HG03175 (cell line): Measurements from ENCODE around the gene CUEDC2.

Source experiments
- ATAC-seq: cut with Tn5 transposase; IDR thresholded peaks from one replicate; pipeline ENCODE4 v1.9.1; 2021; ENCODE audit warnings: mild to moderate bottlenecking, moderate library complexity; ENCODE audit not compliant: unreplicated experiment

The CUEDC2 gene

DNA sequence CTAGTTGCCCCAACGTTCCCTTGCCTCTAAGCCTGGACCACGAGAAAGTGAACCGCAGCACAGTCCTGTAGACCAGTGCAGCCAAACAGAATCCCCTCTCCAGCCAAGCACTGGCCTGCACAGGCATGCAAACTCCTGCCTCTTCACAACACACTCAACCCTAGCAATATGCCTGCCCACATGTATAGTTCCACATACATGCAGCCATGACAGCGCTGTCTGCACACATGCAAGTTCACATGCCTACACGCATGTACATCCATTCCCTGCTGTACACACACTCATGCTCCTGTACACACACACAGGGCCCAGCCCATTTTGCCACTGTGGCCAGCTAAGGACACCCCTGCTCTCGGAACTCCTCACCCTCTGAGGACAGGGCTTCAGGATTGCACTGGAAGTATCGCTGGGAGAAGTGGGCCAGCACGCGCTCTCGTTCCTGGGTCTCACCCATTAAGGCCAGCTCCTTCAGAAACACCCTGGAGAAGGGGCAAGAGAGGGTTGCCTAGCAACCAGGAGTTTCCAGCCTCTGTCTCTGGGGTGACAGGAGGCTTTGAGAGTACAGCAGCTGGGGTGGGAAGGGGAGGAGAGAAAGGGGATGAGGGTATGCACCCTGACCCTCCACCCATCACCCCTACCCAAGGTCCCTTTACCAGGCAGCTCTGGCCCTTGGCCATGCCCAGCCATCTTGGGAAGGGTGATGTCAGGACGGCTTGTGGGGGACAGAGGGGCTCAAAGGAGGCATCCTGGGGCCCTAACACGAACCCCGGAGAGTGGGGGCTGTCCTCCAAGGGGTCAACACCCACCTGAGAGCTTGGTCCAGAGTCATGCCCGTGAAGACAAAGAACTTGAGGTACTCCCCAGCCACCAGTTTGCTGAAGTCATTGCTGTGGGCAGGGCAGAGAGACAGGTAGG is 20.8 kb downstream of the CUEDC2 start:
- no peak for ATAC-seq

DNA sequence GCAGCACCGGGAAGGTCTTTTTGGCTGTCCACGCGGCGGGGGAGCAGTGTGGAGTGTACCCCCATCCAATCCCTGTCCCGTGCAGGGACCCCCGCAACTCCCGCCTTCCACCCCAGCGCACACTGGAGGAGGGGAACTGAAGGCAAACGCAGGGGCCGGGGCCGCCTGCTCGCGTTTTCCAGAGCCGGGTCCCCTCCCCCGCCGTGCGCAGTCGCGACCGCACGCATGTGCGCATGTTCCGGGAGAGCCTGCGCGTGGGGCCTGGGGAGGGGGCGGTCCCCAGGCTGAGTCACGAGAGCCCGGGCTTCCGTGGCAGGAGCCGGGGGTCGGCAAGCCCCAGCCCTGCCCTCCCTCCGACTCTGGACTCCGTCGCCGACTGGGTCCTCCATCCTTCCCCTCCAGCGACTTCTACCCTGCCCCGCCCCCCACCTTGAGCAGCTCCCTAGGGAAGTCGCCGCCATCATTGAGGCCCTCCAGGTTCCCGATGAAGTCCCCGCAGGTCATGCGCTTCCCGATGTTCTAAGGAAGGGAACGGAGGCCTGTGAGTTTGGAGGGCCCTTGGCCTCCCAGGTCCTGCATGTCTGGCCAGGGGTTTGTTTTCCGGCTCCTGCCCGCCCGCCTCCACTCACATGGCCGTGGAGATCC is 21.8 kb downstream of the CUEDC2 start:
- no peak for ATAC-seq

DNA sequence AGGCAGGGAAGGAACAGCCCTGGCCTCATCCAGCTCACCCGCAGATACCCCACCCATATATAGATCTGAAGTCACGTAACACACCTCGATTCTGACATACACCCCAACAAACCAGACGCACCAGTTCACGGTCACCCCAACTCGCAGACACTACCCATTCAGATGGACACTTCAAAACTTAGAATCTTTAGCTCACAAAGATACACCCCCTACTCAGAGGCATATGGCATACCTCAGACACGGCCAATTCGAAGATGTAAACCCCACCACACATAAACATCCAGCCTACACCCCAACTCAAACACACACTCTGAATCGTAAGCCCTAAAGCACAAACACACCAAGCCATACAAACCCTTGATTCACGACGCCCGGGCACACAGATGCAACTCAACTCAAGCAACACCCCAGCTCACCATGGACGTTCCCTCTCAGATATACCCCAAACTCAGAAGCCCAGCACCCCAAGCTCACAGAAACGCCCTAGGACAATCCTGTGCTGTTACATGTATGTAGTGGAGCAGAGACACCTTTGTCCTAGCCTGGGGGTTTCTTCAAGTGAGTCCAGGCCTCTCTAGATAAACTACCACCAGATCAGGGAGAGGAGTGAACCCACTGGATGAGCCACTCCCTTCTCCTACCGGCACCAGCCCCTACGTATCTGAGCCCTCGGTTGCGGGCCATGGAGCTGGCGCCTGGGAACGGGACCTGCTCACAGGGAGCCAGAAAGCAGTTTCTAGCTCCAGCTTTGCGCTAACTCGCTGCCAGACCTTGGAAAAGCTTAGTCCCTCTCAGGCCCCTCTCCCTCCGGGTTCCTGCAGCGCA is 22.6 kb downstream of the CUEDC2 start:
- no peak for ATAC-seq

DNA sequence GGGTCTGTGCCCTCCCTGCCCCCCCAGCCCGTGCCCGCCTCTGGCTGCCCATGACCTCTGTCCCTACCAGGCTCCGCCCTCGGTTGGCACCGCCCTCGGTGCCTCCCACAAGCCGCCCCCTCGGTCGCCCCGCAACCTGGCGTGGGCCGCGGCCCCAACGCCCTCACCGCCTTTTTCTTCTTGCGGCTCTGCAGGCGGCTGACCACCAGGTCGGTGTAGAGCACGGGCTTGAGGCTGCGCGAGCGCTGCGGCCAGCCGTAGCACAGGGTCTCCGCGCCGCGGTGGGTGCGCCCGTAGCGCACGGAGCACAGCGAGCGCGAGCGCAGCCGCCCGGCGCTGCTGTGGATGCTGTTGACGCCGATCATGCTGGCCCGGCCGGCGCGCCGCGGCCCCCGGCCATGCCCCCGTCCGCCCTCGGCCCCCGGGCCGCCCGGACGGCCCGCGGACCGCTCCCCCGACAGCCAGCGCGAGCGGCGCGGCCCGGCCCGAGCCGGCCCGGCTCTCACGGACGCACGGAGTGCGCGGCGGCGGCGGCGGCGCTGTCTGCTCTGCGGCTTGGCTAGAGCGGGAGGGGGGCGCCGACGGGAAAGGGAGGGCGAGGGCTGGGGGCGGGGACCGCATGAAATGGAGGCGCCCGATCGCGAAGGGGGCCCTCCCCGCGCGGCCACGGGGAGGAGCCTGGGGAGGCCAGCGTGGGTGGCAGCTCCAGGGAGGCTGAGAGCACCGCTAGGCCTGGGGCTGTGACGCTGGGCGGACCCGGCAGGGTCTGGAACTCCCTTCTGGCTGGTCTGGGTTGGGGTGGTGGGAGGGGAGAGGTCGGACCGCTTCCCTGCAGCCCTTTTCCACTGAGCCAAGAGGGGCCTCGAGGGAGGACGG is 23.4 kb downstream of the CUEDC2 start:
- no peak for ATAC-seq

DNA sequence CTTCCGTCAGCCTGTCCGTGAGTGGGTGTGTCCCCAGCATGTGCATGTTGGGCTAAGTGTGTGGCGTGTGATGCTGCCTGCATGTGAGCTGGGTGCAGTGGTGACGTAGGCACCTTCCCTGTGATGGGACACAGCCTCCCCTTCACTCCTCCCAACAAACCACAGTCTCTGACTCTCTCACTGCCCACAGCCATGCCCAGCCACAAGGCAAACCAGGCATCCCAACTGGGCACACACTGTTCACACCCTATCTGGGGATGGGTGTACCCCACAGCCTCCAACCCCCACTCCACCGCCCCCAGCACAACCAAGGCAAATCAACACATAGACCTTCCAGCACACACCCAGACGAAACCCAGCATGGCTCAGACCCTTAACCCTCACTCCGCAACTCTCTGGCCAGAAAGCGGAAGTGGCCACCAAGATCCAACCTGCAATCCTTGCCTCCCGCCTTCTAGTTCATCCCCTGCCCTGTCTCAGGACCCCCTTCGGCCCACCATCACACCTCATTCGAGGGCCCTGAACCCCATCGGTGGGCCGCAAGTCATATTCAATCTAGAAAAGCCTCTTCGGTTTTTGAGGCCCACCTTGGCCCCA is 24.1 kb downstream of the CUEDC2 start:
- no peak for ATAC-seq

DNA sequence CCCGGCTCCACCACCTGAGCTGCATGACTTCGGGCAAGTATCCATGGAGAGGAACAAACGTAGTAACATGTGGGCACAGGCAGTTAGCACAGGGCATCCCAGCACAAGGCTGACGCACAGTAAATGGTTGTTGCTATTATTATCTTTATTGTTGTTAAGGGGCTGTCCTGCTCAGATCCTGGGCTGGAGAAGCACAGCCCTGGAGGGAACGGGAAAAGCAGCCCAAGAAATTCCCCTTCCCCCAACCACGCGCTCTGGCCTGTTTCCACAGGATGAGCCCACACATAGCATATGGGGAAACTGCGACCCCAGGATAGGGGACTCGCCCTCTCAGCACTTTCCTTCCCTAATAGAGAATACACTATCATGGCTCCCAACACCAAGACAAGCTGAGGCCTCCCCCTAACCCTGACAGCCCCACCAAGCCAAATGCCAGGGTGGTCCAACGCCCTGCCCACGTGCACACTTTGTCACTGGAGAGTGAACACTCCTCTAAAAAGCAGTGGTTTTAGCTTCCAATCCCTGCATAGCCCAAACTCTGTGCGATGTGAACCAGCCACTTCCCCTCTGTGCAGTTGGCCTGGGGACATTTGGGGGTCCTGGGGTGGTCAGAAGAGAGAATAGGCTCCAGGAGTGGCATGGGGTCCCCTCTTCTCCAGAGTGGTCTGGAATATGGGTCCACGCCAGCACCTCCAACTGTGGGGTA is 24.8 kb downstream of the CUEDC2 start:
- ATAC-seq, result no peak

DNA sequence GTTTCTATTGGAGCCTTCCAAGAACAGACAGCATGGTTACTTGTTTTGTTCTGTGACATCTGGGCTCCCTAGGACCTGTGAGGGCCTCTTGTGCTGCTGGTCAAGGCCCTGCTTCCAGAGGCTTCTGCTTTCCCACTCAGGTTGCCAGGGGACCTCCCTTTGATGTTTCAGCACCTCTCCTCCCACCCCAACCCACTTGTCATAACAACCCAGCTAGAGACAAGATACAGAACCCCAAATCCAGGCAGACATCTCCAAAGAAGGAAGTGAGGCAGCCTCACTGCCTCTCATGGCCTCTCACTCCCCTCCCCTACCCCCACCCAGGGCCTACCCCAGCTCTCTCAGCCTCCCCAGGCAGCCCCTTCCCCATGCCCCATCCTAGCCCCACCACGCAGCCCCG is 25.6 kb downstream of the CUEDC2 start:
- no peak for ATAC-seq

DNA sequence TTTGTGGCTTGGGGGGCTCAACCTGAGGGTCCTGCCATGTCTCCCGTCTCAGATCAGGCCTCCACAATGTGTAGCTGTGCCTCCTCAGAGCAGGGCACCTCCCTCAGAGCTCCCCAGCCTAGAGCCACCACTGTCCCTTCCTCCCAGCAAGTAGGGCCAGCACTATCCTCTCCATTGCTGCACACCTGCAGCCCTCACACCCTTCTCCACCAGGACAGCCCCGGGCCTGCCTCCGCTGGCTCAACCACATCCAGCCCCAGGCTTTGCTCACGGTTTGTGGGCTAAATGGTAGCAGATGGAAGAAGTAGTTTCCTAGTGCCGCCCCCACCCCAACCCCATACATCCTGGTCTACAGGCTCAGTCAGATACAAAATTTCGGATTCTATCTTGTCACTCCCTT is 26.7 kb downstream of the CUEDC2 start:
- ATAC-seq, result no peak

DNA sequence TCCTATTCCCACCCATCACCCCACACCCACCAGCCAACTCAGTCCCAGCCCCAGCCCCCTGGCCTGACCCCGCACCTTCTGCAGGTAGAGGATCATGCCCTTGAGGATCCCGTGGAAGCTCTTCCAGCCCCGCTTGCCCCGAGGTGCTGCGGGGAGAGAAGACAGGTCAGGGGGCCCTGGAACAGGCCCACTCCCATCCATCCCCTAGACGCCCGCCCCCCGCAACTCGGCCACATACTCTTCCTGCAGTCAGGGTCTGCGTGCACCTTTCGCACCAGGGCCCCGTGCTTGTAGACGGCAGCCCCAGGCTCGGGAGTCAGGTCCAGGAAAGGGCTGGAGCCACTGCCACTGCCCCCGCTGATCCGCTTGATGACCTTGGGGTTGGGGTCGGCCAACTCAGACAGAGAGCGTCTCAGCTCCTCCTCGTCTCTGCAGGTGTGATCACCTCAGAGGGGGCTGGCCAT is 27.2 kb downstream of the CUEDC2 start:
- no peak for ATAC-seq

DNA sequence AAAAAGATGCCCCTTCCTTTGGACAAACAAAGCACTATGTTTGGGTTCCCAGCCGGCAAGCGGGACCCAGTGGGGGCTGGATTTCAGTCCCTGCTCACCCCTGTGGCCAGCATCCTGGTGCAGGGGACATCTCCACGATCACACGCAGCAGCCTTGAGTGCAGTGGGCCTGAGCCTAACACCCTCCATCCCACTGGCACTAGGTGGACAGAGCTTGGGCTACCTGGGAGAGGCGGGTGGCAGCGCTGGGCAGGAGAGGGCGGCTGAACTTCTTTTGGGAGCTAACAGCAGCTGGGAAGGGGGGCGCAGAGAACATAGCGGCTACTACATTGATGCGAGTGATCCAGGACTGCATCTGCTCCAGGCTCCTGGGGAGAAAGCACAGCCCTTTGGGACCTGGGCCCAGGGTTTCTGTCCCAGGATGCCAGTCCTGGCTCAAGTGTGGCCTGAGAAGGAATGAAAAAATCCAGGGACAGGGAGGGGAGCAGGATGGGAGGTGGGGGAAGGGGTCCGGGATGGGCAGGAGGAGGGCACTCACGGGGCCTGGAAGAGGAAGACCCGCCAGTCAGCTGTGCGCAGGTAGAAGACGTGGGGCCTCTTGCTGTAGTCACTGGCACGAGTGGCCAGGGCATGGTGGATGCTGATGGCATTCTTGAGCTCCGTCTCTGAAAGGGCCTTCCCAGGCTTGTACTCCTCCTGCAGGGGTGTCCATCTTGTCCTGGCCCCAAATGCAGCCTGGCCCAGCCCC is 27.8 kb downstream of the CUEDC2 start:
- no peak for ATAC-seq

DNA sequence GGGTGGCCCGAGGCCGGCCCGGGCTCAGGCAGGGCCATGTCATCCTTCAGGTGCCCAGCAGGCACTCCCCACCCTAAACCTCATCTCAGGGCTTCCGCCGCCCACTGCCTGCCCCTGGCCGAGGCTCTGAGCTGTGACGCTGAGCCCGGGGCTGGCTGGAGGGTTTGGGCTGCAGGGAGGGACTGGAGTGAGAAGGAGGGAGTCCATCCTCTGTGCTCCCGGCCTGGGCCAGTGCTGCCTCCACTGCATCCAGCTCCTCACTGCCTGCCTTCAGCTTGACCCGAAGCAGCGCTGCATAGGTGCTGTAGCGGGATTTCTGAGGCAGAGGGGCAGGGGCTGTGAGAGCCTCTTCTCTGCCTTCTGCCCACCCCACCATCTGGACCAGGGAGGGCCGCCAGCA is 29.3 kb downstream of the CUEDC2 start:
- no peak for ATAC-seq

DNA sequence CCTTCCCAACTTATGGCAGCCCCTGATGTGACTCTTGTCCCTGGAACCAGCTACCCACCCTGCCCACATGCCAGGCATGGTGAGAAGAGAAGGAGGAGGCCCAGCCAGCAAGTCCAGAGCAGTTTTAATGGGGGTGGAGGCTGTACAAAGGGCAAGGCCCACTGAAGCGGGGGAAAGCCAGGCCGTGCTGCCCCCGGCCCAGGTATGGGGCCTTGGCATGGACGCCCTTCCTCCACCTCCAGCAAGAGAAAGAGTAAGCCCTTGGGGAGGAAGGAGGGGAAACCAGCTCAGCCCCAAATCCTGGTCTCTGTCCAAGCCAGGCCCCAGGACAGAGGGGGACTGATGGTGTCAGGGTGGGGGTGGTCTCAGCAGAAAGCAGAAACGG is 29.9 kb downstream of the CUEDC2 start:
- ATAC-seq, result no peak

DNA sequence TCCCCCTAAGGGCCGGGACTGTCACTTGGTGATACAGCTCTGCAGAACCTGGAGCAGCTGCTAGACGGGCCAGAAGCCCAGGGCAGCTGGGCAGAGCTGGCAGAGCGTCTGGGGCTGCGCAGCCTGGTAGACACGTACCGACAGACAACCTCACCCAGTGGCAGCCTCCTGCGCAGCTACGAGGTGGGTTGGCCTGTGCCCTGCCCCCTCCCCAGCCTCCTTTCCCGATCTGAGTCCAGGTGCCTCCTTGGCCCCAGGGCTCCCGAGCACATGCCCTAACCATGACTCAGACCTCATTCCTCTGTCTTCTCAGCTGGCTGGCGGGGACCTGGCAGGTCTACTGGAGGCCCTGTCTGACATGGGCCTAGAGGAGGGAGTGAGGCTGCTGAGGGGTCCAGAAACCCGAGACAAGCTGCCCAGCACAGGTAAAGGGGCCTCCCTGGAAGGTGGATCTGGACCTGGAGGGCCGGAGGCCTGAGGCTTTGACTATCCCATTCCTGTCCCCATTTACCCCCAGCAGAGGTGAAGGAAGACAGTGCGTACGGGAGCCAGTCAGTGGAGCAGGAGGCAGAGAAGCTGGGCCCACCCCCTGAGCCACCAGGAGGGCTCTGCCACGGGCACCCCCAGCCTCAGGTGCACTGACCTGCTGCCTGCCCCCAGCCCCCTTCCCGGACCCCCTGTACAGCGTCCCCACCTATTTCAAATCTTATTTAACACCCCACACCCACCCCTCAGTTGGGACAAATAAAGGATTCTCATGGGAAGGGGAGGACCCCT is 30.5 kb downstream of the CUEDC2 start:
- no peak for ATAC-seq

DNA sequence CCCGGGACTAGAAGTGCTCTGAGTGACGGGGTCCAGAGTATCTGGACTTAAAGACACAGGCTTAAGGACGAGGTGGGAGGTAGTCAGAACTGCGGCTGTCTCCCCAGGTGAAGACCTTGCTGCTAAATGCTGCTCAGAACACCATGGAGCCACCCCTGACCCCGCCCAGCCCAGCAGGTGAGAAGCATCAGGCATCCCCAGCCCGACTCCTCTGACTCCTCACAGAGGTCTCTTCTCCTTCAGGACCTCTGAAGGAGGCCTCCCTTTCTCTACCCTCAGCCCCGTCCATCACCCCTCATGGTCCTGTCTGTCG is 31.1 kb downstream of the CUEDC2 start:
- no peak for ATAC-seq

DNA sequence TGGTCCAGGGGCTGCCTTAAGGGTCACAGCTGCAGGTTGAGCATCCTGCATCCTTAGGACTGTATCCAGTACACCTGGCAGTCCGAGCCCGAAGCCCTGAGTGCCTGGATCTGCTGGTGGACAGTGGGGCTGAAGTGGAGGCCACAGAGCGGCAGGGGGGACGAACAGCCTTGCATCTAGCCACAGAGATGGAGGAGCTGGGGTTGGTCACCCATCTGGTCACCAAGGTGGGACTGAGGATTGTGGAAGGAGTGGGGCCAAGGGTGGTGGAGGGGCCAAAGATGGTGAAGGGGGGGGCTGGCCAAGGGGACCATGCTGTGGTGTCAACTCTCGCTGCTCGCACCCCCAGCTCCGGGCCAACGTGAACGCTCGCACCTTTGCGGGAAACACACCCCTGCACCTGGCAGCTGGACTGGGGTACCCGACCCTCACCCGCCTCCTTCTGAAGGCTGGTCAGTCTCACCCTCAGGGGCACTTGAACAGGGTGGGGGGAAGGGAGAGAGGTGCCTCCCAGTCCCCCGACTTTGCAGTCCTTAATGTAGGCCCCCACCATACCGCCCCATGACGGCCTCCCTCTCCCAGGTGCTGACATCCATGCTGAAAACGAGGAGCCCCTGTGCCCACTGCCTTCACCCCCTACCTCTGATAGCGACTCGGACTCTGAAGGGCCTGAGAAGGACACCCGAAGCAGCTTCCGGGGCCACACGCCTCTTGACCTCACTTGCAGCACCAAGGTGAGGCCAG is 31.6 kb downstream of the CUEDC2 start:
- no peak for ATAC-seq

DNA sequence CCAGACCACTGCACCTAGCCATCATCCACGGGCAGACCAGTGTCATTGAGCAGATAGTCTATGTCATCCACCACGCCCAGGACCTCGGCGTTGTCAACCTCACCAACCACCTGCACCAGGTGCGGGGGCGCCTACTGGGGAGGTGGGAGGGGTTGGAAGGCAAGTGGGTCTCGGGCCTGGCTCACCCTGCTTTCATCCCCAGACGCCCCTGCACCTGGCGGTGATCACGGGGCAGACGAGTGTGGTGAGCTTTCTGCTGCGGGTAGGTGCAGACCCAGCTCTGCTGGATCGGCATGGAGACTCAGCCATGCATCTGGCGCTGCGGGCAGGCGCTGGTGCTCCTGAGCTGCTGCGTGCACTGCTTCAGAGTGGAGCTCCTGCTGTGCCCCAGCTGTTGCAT is 32.3 kb downstream of the CUEDC2 start:
- ATAC-seq, result no peak

DNA sequence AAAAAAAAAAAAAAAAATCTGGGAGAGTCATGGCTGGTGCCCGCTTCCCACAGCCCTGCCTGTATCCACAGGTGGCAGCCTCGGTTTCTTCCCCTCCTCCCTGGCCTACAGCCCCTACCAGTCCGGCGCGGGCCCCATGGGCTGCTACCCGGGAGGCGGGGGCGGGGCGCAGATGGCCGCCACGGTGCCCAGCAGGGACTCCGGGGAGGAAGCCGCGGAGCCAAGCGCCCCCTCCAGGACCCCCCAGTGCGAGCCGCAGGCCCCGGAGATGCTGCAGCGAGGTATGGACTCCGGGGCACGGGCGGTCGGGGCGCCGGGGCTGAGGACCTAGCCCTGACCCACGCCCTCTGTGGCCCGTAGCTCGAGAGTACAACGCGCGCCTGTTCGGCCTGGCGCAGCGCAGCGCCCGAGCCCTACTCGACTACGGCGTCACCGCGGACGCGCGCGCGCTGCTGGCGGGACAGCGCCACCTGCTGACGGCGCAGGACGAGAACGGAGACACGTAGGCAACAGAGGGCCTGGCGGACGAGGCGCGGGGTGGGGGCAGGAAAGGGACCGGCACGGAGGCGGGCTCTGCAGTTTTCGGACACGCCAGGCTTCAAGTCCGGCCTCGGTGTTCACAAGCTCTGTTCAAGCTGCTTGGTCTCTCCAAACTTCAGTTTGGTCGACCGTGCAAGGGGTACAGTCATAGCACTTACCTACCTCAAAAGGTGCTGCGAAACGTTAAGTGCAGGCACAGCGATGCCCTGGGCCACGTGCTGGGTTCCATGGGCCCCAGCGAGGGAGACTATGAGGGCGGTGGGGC is 33.0 kb downstream of the CUEDC2 start:
- peak; percentile 49 for ATAC-seq
